Astrocyte of the spinal cord (primary cell): ENCODE data around the gene PTPRN2.

ENCODE experiments used
- DNase-seq: peaks from one replicate; pipeline ENCODE4 v3.0.0; 2011; ENCODE audit warnings: low read depth, low spot score
- H3K4me3 ChIP-seq: 2 replicates; pipeline ENCODE4 v1.5.1; 2011; ENCODE audit warnings: low read depth, mild to moderate bottlenecking, low read length, moderate library complexity
- in situ Hi-C: cut with HindIII; loops from 2 replicates; pipeline ENCODE4 v1.10.0; 2017; ENCODE audit warnings: low sequenced_read_pairs
- TF ChIP-seq, protein P1 (sequence below): IDR thresholded peaks from 2 replicates; pipeline ENCODE4 v1.5.1; 2012; ENCODE audit warnings: low read depth, mild to moderate bottlenecking, low read length, inconsistent platforms

Gene PTPRN2

DNA sequence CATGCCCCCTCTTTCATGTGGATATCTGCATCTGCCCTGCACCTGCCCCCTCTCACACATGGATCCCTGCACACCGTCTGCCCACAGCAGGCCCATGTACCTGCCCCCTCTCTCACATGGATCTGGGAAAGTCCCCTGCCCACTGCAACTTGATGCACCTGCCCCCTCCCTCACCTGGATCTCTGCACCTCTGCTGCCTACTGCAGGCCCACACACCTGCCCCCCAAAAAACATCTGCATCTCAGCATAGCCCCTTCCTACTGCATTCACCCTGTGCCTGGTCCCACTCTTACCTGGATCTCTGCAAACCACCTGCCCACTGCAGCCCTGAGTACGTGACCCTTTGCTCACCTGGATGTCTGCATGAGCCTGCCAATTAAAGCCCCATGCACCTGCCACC lies 479.8 kb downstream of the PTPRN2 start:
- in situ Hi-C loops = no loop called here
- H3K4me3 ChIP-seq = no peak overlapping the region
- no peak for DNase-seq
- TF ChIP-seq, protein P1, sequence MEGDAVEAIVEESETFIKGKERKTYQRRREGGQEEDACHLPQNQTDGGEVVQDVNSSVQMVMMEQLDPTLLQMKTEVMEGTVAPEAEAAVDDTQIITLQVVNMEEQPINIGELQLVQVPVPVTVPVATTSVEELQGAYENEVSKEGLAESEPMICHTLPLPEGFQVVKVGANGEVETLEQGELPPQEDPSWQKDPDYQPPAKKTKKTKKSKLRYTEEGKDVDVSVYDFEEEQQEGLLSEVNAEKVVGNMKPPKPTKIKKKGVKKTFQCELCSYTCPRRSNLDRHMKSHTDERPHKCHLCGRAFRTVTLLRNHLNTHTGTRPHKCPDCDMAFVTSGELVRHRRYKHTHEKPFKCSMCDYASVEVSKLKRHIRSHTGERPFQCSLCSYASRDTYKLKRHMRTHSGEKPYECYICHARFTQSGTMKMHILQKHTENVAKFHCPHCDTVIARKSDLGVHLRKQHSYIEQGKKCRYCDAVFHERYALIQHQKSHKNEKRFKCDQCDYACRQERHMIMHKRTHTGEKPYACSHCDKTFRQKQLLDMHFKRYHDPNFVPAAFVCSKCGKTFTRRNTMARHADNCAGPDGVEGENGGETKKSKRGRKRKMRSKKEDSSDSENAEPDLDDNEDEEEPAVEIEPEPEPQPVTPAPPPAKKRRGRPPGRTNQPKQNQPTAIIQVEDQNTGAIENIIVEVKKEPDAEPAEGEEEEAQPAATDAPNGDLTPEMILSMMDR = no peak

DNA sequence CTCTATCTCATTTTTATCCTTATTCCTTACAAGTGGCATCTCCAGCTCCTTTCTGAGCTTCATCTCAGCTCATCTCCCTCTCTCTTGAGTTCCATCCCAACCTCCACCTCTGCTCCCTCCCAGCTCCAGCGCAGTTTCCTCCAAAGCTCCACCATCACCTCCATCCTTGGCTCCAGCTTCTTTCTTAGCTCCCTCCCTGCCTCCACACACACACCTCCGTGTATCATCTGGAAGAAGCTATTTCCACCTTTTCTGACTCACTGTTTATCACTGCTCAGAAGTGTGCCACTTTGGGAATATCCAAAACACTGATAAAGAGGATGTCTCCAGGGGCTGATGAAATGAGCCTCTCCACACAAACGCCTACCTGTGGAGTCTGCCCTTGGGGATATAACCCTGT lies 481.4 kb downstream of the PTPRN2 start:
- TF ChIP-seq, protein P1 = no peak
- no peak overlapping the region for H3K4me3 ChIP-seq
- in situ Hi-C loops = no loop called here
- no peak for DNase-seq

DNA sequence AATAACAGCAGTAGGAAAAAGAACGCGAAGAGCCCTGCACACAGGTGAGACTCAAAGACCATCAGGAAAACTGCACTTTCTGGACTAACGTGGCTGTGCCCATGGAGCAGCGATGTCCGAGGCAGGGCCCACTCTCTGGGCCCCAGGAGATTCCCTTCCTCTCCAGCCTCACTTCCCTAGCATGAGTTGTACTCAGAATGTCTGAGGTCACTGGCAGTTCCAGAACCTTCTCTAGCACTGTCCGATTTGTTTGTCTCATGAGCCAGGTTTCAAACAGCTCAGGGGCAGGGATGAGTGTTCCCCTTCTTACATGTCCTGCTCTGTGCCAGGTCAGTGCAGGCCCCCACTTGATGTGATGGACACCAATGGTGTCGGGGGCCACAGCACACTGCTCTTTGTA lies 484.2 kb downstream of the PTPRN2 start:
- H3K4me3 ChIP-seq = no peak overlapping the region
- in situ Hi-C loops = no loop called here

DNA sequence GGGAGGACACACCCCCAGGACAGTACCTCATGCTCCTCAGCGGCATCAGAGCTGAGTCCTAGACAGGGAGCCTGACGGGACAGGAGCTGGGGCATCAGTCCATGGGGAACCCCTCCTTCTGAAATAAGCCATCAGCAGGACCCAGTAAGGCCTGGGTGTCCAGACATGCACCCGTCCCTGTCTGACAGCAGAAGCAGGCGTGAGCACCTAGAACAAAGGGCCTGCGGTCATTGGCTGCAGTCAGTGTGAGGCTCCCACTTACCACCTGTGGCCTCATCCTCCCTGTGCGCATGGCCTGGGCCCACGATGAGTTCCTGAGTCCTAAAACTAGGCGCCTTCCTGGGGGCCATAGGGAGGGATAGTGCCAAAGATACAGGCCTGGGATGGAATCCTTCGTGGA lies 484.7 kb downstream of the PTPRN2 start:
- no peak for DNase-seq
- TF ChIP-seq, protein P1 = no peak
- no peak overlapping the region for H3K4me3 ChIP-seq
- in situ Hi-C loops = no loop called here

More for the DNA sequence above, 484.2 kb downstream of the PTPRN2 start:
- TF ChIP-seq, protein P1 = no peak
- no peak for DNase-seq

DNA sequence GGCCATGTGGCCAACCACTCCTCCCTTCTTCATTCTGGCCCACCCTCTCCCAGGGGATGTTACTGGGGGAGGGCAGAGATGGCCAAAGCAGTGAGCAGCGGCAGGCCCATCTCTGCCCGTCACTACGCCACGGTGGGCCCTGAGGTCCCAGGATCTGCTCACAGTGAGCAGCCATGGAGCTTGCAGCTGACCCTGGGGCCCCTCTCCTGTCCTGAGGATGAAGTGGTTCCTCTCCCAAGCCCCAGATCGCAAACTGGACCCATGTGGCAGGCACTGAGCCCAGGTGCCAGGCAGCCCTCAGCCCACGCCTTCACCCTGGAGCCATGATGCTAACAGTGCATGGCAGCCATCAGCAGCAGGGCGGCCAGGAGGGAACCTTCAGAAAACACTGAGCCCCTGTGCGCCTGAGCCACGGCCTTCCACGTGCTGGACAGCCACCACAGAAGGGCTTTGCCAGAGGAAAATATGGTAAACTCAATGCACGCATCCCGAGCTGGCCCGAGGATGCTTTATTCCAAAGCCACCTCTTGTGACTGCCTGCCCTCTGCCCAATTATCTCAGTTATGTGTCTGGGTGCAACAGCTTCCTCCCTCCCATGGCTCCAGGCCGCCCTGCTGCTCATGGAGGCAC lies 485.7 kb downstream of the PTPRN2 start:
- TF ChIP-seq, protein P1 = no peak
- no peak overlapping the region for H3K4me3 ChIP-seq
- DNase-seq = no peak
- in situ Hi-C loops = no loop called here

DNA sequence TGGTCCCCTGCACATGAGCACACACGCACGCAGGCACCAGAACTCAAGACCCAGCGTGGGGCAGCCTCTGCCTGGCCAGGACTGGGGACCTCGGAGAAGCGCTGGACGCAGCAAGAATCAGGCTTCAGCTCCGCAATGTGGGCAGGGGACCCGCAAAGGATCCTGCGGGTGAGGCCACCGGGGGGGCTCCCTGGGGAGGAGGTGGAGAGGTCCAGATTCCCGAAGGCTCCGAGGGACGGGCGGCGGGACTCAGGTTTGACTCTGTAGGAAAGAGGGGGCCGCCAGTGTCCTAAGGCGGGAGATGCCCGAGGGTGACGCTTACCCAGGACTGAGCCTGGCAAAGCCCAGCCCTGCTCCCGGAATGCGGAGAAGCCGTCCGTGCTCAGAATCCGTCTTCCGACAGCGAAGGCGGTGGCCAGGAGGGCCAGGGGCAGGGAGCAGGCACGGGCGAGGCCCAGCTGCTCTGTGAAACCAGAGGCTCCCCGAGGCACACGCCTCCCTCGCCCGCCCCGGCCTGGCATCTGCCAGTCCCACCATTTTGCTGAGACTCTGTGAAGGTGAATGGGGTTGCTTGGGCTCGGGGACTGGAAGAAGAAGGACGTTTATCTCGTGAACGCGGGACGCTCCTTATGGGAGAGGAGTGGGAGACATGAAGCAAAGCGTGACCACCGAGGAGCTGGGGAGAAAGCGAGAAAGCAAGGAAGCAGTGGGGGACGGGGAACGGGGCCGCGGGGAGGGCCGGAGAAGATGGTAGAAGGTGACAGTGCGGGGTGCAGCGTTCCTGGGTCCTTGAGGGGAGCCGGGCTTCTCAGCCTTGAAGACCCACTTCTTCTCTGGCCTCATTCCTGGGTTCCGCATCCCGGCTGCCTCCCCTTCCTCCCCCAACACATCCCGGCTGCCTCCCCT lies 489.2 kb downstream of the PTPRN2 start:
- H3K4me3 ChIP-seq = no peak overlapping the region
- no peak for DNase-seq
- in situ Hi-C loops = no loop called here
- TF ChIP-seq, protein P1 = no peak
